RPMI7951 (cell line): ENCODE results near the gene CBX3. TPM values are rescaled to one million over a fixed set of nuclear protein-coding genes. Genes with fewer than 3 reads are reported as not detected.
"Not testable (repeated sequence)": the region's sequence is repeated elsewhere in the genome, so short reads cannot be mapped to it uniquely, and the experiment has no call there.

Source experiments
- DNase-seq: peaks from one replicate; pipeline ENCODE4 v3.0.0-alpha.2; 2012; ENCODE audit warnings: low read depth
- total RNA-seq: library from RNA; depleted of rRNA; stranded (reverse); fragments of >200 nt; shearing (Covaris generic); gene quantifications from 2 replicates; pipeline ENCODE4 v1.2.3, GENCODE V29; 2014; rRNA removed

The CBX3 gene
- 403 and 427 TPM in 2 replicates for total RNA-seq

- DNase-seq, result peak; percentile 93
Measured at GRCh38 chr7:26201247-26202018, at the start of gene CBX3. CBX3 (plus strand) TSS chr7:26201745; CDS start chr7:26202999, 1,254 bp downstream.

GRCh38 chr7:26151953-26152781, 49.4 kb upstream of the CBX3 start, which contains the start of gene NFE2L3:
NFE2L3 (plus strand) TSS chr7:26152198; CDS start chr7:26152499, 301 bp downstream.
- DNase-seq, result peak; percentile 87

GRCh38 chr7:26152782-26153240, 48.7 kb upstream of the CBX3 start:
- DNase-seq, result not testable (repeated sequence)

GRCh38 chr7:26153241-26153822, 48.2 kb upstream of the CBX3 start:
- no peak for DNase-seq

- DNase-seq, result peak; percentile 48
Measured at GRCh38 chr7:26153823-26154783, 47.4 kb upstream of the CBX3 start.

GRCh38 chr7:26155531-26156375, 45.8 kb upstream of the CBX3 start:
- peak; percentile 85 for DNase-seq

GRCh38 chr7:26156451-26157420, 44.8 kb upstream of the CBX3 start:
- peak; percentile 95 for DNase-seq

GRCh38 chr7:26157520-26158105, 43.9 kb upstream of the CBX3 start:
- DNase-seq, result no peak

GRCh38 chr7:26159243-26159642, 42.3 kb upstream of the CBX3 start:
- DNase-seq, result no peak

- DNase-seq, result no peak
Measured at GRCh38 chr7:26160896-26161295, 40.6 kb upstream of the CBX3 start.

- DNase-seq, result no peak
Measured at GRCh38 chr7:26162431-26162830, 39.1 kb upstream of the CBX3 start.

- not testable (repeated sequence) for DNase-seq
Measured at GRCh38 chr7:26163804-26164203, 37.7 kb upstream of the CBX3 start.

GRCh38 chr7:26165950-26166683, 35.4 kb upstream of the CBX3 start:
- DNase-seq, result no peak

- DNase-seq, result no peak
Measured at GRCh38 chr7:26166684-26167266, 34.8 kb upstream of the CBX3 start.

GRCh38 chr7:26167303-26167934, 34.1 kb upstream of the CBX3 start:
- no peak for DNase-seq

- DNase-seq, result no peak
Measured at GRCh38 chr7:26168458-26169023, 33.0 kb upstream of the CBX3 start.

- no peak for DNase-seq
Measured at GRCh38 chr7:26169271-26169670, 32.3 kb upstream of the CBX3 start.
